K562 (cell line): ENCODE measurements around the gene CNOT1. TPM values are rescaled to one million over a fixed set of nuclear protein-coding genes. Genes with fewer than 3 reads are reported as not detected.

Source experiments
- ARNT ChIP-seq, 2 experiments: fragments of 450-650 bp; IDR thresholded peaks; 2 replicates each; pipeline ENCODE4 v1.6.1; 2016; ENCODE audit warnings: mild to moderate bottlenecking in 1 of 2
- CBX2 ChIP-seq: fragments of 200-600 bp; sonication (generic); IDR thresholded peaks from one replicate; pipeline ENCODE4 v1.6.1; 2012; ENCODE audit warnings: mild to moderate bottlenecking, low read length, inconsistent platforms; ENCODE audit not compliant: insufficient read depth, poor library complexity, severe bottlenecking
- EHMT2 ChIP-seq: fragments of 450-650 bp; IDR thresholded peaks from 2 replicates; pipeline ENCODE4 v1.6.1; 2018; ENCODE audit warnings: antibody characterized with exemption
- EP300 ChIP-seq: IDR thresholded peaks from 2 replicates; pipeline ENCODE4 v1.6.1; 2012; ENCODE audit warnings: low read length, improper control_type of control experiment
- IFI16 ChIP-seq: fragments of 250-450 bp; sonication (Bioruptor Pico); IDR thresholded peaks from 2 replicates; pipeline ENCODE4 v2.1.2; 2022; ENCODE audit warnings: mild to moderate bottlenecking, inconsistent platforms
- NCOA6 ChIP-seq: fragments of 450-650 bp; IDR thresholded peaks from 2 replicates; pipeline ENCODE4 v1.6.1; 2017; ENCODE audit warnings: mild to moderate bottlenecking
- NFE2 ChIP-seq: IDR thresholded peaks from 2 replicates; pipeline ENCODE4 v1.6.1; 2014; ENCODE audit warnings: antibody characterized with exemption, low read depth
- NR3C1 ChIP-seq: sonication (generic); formaldehyde crosslinking; IDR thresholded peaks from 2 replicates; pipeline ENCODE4 v1.8.1; 2022; ENCODE audit warnings: missing genetic modification reagents
- SETDB1 ChIP-seq: IDR thresholded peaks from one replicate; pipeline ENCODE4 v1.6.1; 2012; ENCODE audit warnings: low read length, control low read depth, inconsistent platforms
- SNRNP70 ChIP-seq: fragments of 200-400 bp; formaldehyde crosslinking; optimal IDR thresholded peaks from 2 replicates; pipeline ENCODE3; 2017; ENCODE audit warnings: low read depth, low read length
- TSC22D4 ChIP-seq: fragments of 450-650 bp; IDR thresholded peaks from 2 replicates; pipeline ENCODE4 v1.6.1; 2016; ENCODE audit warnings: missing genetic modification characterization, missing biosample characterization, control low read depth
- ZBTB8A ChIP-seq: fragments of 450-650 bp; IDR thresholded peaks from 2 replicates; pipeline ENCODE4 v1.6.1; 2018; ENCODE audit warnings: mild to moderate bottlenecking, moderate library complexity; ENCODE audit not compliant: partially characterized antibody
- ZNF232 ChIP-seq: sonication (generic); formaldehyde crosslinking; IDR thresholded peaks from 2 replicates; pipeline ENCODE4 v1.8.0; 2022; ENCODE audit warnings: mild to moderate bottlenecking, missing genetic modification reagents
- polyA plus RNA-seq, 8 experiments: library from polyadenylated mRNA; depleted of rRNA in 4 of 8; stranded (reverse) in 5 of 8; unstranded in 3 of 8; fragments of >200 nt; fragmentation: Nextera tagmentation in 2 of 8; fragmentation: Illumina TruSeq in 1 of 8; extraction: Ambion mirVana in 2 of 8; extraction: Trizol in 1 of 8; gene quantifications; 2 replicates each; pipeline versions ENCODE4 v1.2.1 to v1.2.3, GENCODE V29; 2011 to 2014; ENCODE audit warnings: inconsistent platforms in 1 of 8, missing spikeins in 1 of 8
- total RNA-seq, 7 experiments: library from RNA; depleted of rRNA in 6 of 7; stranded (reverse); fragments of >200 nt in 6 of 7; fragmentation: Illumina TruSeq in 2 of 7; extraction: Trizol in 2 of 7; gene quantifications; 2 replicates each; pipeline versions ENCODE4 v1.2.1 to v1.2.3, GENCODE V29; 2011 to 2021; ENCODE audit warnings: low replicate concordance in 1 of 7
- TF ChIP-seq, protein P1 (sequence below), 2 experiments: fragments of 450-650 bp; IDR thresholded peaks; 2 replicates each; pipeline ENCODE4 v1.6.1; 2016; ENCODE audit warnings: mild to moderate bottlenecking in 2 of 2, borderline replicate concordance in 1 of 2, low read depth in 1 of 2, moderate library complexity in 1 of 2
- TF ChIP-seq, protein P2 (sequence below): sonication (generic); formaldehyde crosslinking; IDR thresholded peaks from 2 replicates; pipeline ENCODE4 v1.8.1; 2023; ENCODE audit warnings: missing genetic modification reagents, mild to moderate bottlenecking, borderline replicate concordance

The CNOT1 gene
- total and polyA plus RNA-seq, 9 of the 15 experiments (the other 6 are each of a cell fraction or from before 2014, with no cell fraction given) = 110 to 270 (median 220) TPM

DNA sequence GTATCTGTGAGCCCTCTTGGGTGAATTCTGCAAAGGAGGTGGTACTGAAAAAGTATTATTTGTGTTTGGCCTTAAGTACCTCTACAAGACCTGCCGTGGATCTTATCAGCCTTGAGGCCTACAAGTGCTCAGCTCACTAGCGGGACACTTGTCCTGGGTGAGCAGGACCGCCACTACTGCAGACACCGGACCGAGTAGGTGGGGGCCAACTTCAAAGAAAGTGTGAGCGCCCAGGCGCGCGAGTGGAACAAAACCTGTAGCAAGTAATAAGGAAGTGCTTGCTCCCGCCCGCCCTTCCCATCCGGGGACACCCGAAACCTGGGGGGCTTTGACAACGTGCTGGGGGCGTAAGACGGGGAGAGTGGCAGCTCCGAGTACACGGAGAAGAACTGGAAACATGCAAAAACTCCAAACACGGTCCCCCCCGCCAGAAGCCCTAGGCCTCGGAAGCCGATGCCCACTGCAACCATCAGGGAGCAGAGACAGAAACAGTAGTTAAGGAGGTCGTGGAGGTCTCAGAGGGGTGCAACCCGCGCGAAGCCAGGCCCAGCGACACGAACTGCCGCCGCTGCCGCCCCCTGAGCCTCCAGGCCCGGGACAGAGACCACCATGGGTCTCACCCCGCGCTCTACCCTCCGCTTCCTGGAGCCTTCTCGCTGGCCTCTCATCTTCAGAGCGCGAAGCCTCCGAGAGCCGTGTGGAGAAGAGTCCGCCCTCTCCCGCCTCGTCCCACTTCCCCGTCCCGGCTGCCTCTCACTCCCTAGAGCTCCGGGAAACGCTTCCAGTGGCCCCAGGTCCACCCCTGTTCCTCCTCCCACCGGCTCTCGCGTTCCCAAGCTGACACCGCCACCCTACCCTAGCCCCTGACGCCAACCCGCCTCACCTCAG, 537 bp downstream of the CNOT1 start (continued):
- TF ChIP-seq NFE2 (no peak), ZNF232 (CRISPR knock-in tag) (no peak), EHMT2 (no peak), NR3C1 (CRISPR knock-in tag) (no peak), EP300 (no peak), CBX2 (no peak), TSC22D4 (tag) (no peak), IFI16 (CRISPR knock-in tag) (no peak), ARNT (IDR thresholded peaks at IDR 0.05) (peak in 1 of 2 experiments; percentile 41; a peak in 1 of 4 replicates), SNRNP70 (no peak), NCOA6 (no peak), SETDB1 (no peak), ZBTB8A (no peak)
- TF ChIP-seq, protein P1, sequence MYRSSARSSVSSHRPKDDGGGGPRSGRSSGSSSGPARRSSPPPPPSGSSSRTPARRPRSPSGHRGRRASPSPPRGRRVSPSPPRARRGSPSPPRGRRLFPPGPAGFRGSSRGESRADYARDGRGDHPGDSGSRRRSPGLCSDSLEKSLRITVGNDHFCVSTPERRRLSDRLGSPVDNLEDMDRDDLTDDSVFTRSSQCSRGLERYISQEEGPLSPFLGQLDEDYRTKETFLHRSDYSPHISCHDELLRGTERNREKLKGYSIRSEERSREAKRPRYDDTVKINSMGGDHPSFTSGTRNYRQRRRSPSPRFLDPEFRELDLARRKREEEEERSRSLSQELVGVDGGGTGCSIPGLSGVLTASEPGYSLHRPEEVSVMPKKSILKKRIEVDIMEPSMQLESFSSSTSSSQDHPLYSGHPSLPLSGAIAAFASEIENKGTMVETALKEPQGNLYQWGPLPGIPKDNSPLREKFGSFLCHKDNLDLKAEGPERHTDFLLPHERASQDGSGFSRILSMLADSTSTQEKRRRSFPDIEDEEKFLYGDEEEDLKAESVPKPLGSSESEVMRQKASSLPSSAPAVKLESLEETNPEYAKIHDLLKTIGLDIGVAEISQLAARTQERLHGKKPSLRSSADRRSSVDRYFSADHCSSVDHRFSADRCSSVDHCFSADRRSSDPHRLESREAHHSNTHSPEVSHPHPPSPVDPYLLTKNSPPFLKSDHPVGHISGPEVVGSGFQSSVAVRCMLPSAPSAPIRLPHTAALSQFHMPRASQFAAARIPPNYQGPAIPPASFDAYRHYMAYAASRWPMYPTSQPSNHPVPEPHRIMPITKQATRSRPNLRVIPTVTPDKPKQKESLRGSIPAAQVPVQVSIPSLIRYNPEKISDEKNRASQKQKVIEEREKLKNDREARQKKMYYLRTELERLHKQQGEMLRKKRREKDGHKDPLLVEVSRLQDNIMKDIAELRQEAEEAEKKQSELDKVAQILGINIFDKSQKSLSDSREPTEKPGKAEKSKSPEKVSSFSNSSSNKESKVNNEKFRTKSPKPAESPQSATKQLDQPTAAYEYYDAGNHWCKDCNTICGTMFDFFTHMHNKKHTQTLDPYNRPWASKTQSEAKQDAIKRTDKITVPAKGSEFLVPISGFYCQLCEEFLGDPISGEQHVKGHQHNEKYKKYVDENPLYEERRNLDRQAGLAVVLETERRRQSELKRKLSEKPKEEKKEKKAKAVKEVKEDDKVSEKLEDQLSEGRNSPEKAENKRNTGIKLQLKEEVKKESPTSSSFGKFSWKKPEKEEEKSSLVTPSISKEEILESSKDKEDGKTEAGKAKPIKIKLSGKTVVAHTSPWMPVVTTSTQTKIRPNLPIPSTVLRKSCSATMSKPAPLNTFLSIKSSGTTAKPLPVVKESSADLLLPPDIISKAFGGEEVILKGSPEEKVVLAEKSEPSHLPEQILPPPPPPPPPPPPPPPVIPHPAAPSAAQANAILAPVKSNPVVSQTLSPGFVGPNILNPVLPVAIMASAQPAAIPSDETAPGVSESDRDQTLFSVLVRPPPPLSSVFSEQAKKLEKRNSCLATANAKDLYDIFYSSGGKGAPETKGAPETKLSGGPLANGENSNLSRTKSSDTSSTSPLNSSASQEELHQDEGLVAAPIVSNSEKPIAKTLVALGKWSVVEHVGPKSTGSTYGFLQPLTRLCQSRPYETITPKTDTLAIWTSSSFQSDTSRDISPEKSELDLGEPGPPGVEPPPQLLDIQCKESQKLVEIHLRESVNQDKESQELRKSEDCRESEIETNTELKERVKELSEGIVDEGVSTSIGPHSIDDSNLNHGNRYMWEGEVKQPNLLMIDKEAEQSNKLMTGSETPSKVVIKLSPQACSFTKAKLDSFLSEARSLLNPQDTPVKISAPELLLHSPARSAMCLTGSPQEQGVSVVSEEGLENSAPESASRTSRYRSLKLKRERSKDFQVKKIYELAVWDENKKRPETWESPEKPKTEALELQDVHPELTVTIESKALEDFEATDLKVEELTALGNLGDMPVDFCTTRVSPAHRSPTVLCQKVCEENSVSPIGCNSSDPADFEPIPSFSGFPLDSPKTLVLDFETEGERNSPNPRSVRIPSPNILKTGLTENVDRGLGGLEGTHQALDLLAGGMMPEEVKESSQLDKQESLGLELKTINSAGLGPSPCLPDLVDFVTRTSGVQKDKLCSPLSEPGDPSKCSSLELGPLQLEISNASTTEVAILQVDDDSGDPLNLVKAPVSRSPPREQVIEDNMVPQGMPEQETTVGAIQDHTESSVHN (IDR thresholded peaks at IDR 0.05; ENCODE audit: borderline replicate concordance in 1 of 2, low read depth in 1 of 2) = no peak
- TF ChIP-seq, protein P2, sequence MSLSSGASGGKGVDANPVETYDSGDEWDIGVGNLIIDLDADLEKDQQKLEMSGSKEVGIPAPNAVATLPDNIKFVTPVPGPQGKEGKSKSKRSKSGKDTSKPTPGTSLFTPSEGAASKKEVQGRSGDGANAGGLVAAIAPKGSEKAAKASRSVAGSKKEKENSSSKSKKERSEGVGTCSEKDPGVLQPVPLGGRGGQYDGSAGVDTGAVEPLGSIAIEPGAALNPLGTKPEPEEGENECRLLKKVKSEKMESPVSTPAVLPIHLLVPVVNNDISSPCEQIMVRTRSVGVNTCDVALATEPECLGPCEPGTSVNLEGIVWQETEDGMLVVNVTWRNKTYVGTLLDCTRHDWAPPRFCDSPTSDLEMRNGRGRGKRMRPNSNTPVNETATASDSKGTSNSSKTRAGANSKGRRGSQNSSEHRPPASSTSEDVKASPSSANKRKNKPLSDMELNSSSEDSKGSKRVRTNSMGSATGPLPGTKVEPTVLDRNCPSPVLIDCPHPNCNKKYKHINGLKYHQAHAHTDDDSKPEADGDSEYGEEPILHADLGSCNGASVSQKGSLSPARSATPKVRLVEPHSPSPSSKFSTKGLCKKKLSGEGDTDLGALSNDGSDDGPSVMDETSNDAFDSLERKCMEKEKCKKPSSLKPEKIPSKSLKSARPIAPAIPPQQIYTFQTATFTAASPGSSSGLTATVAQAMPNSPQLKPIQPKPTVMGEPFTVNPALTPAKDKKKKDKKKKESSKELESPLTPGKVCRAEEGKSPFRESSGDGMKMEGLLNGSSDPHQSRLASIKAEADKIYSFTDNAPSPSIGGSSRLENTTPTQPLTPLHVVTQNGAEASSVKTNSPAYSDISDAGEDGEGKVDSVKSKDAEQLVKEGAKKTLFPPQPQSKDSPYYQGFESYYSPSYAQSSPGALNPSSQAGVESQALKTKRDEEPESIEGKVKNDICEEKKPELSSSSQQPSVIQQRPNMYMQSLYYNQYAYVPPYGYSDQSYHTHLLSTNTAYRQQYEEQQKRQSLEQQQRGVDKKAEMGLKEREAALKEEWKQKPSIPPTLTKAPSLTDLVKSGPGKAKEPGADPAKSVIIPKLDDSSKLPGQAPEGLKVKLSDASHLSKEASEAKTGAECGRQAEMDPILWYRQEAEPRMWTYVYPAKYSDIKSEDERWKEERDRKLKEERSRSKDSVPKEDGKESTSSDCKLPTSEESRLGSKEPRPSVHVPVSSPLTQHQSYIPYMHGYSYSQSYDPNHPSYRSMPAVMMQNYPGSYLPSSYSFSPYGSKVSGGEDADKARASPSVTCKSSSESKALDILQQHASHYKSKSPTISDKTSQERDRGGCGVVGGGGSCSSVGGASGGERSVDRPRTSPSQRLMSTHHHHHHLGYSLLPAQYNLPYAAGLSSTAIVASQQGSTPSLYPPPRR (CRISPR knock-in tag) = no peak
